Epidermal melanocyte (primary cell): ENCODE data around the gene MAGIX.
A peak's percentile ranks its signal among the peaks of the same experiment; 100 is the strongest.
"Not testable (repeated sequence)": the region's sequence is repeated elsewhere in the genome, so short reads cannot be mapped to it uniquely, and the experiment has no call there.

Experiments
- DNase-seq: peaks from one replicate; pipeline ENCODE4 v3.0.0; 2011; ENCODE audit warnings: low spot score; ENCODE audit not compliant: insufficient read length

The MAGIX gene

DNA sequence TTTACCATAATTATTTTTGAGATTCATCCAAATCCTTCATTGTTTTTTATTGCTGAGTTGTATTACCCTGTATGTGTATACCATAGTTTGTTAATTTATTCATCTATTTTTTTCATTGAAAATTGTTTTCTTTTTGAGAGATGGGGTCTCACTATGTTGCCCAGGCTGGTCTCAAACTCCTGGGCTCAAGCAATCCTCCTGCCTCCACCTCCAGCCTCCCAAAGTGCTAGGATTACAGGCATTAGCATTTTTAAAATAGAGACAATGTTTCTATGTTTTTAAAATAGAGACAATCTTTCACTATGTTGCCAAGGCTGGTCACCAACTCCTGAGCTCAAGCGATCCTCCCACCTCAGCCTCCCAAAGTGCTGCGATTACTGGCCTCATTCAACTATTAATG lies 1.6 kb upstream of the MAGIX start:
- no peak for DNase-seq

DNA sequence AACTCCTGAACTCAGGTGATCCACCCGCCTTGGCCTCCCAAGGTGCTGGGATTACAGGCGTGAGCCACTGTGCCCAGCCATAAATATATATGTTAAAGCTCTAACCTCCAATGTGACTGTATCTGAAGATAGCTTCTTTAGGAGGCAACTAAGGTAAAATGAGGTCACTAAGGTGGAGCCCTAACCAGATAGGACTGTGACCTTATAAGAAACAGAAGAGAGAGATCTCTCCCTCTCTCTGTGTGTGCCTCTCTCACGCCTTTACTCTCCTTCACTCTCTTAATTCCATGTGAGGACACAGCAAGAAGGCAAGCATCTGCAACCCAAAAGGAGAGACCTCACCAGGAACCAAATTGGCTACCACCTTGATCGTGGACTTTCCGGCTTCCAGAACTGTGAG lies 926 bp upstream of the MAGIX start:
- no peak for DNase-seq

- peak; percentile 54 for DNase-seq
Measured at GRCh38 chrX:49163555-49164419, 1.2 kb downstream of the MAGIX start.

GRCh38 chrX:49164589-49165360 lies 2.2 kb downstream of the MAGIX start:
- no peak for DNase-seq

- no peak for DNase-seq
Measured at GRCh38 chrX:49165901-49166881, 3.6 kb downstream of the MAGIX start.

GRCh38 chrX:49166914-49167739 lies 4.6 kb downstream of the MAGIX start:
- DNase-seq = no peak

DNA sequence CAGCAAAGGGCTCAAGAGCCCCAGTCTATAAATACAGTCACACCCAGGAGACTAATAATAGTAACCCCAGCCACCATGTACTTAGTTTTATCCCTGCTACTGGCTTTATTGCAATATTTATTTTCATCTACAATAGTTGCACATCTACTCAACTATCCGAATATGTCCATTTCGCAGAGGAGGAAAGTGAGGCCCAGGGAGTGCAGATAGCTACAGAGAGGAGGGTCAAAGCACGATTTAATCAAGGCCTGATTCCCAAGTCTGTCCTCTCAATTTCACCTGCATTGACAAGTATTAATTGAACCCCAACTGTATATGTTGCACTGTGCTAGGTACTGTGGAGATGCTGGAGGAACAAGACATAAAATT lies 5.2 kb downstream of the MAGIX start:
- DNase-seq = no peak

- DNase-seq = no peak
Measured at GRCh38 chrX:49171752-49172279, 9.3 kb downstream of the MAGIX start, which contains the start of gene PLP2. Gene PLP2 (plus strand): TSS chrX:49171898. CDS start chrX:49172001, 103 bp downstream.

DNA sequence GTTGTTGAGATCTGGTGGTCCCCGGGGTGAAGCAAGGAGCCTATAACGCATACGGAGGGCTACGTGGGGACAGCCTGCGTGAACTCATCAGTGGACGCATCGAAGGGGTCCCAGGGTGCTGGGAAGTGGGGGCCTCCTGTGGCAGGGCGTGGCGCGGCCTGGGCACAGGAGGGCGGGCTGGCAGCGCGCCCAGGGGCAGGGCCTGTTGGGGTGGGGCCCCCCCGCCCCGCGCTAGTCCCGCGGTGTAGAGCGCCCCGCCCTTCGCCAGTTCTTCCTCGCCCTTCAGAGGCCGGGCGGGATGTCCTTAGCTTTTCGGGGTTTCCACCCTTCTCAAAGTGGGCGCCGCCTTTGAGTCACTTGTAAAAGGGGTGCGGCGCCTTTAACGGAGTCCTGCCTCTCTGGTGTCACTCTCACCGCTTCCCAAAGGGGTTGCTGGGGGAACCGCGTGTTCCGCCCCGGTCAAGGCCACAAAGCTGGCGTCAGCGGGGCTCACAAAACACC lies 9.8 kb downstream of the MAGIX start:
- DNase-seq = no peak

DNA sequence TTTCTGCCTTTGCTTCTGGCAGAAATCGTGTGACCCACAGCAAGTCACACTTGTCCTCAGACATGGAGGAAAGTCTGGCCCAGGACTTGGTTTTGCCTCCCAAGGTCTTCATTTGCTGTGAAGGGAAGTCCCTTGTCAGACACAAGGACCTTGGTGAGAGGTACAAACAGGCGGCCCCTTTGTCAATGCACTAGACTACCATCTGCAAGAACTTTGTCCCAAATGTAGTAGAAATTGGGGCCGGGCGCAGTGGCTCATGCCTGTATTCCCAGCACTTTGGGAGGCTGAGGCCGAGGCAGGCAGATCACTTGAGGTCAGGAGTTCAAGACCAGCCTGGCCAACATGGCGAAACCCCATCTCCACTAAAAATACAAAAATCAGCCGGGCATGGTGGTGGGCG lies 11.0 kb downstream of the MAGIX start:
- DNase-seq = not testable (repeated sequence)

- no peak for DNase-seq
Measured at GRCh38 chrX:49174723-49175122, 12.2 kb downstream of the MAGIX start.

DNA sequence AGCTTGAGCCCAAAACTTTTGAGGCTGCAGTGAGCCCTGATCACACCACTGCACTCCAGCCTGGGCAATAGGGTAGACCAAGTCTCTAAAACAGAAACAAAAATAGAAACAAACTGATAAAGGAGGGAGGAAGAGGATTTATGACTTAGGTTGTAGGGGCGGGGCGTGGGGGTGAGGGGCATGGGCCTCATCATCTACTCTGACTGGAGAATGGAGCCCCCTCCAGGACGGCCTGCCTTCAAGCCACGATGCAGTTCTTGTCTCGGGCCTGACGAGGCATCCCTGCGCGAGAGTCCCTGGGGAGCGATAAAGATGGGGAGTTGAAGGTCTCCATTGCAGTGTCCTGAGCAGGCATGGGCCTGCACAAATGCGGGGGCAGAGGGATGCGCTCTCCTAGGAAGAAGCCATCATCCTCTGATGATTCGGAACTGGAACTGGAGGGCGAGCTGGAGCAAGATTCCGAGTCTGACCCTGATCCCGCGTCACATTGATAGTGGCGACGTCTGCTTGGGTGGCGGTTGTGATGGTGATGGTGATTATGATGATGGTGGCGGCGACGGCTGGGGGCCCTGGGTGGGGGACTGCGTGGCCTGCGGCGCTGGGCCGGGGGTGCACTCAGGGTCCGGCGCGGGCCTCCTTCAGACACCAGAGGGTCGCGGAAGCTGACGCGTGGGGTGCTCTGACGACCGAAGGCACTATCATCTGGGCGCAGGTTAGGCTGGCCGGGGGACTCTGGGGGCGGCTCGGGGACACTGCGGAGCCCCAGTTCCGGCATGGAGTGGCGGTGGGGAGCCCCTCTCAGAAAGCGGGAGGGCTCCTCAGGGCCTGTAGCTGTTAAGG lies 13.1 kb downstream of the MAGIX start:
- DNase-seq = no peak

DNA sequence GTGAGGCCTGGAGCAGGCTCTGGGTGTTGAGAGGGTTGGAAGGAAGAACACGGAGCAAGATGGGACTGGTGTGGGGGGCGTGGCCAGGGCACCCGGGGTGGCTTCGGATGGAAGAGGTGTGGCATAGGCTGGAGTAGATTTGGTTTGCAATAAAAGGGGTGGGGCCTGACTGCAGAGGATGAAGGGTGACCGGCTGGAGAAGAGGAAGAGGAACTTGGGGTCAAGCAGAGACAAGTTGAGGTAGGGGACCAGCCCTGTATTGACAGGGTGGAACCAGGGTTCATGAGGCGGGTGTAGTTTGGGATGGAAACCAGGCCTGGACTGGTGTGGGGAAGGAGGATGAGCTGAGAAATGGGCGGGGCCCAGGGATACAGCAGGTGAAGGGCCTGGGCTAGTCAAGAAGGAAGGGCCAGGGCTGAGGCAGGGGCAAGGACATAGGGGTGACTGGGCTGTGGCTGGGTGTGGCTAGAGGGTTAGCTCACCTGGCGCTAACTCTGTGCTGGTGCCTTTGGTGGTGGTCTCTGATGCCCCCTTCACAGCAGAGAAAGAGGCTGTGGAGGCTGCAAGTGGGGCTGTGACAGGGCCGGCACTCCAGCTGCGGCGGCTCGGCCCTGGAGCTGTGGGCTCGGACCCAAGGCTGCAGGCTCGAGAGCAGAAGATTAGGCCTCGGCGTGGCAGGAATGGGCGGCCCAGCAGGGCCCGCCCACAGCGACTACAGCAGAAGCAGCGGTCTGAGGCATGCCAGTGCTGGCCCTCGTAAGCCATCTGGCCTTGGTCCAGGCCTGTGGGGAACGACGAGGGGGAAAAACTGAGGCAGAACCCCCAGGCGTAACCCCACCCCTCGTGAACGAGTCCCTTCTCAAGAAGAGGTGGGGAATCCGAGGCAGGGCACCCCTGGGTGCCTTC lies 14.1 kb downstream of the MAGIX start:
- DNase-seq = no peak

DNA sequence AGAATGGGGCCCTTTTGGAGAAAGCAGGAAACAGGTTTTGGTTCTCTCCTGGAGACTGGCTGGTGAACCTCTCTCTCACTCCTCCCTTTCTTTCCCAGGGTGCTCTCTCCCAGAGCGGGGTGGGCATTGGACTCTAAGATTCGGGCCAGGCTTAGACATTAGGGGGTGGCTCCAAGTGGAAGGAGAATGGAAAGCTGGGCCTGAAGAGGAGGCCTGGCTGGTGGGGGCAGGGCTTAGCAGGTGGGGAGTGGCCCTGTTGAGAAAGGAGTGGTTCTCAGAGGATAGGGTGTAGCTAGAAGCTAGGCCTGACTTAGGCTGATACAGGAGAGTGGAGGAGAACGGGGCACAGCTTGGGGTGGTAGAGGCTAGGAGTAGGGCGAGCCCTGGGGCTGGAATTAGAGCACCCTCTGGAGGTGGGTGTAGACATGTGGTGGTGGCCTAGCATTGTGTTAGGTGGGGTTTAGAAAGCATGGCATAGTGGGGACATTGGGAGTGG lies 14.8 kb downstream of the MAGIX start:
- no peak for DNase-seq

- no peak for DNase-seq
Measured at GRCh38 chrX:49177873-49178480, 15.4 kb downstream of the MAGIX start.

- no peak for DNase-seq
Measured at GRCh38 chrX:49178537-49178936, 16.0 kb downstream of the MAGIX start.

DNA sequence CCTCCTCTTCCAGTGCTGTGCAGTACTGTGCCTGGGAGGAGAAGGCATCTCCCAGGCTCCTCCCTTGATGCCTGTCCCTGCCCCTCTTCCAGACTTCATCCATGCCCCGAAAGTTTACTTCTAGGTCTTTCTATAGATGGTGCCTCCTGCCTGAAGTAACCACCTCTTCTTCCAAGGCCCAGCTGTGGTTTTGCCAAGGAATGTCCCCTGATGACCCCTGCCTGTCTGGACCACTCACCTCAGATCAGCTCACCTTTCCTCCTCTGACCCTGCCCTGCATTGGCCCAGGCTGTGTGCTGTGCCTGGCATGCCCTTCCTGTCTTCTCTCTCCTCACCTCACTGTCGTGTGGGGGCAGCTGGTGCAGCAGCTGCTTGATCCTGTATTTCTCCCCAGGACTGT lies 16.8 kb downstream of the MAGIX start:
- no peak for DNase-seq
